Subcutaneous abdominal adipose tissue (tissue), 5 donors: Measurements from ENCODE around the gene SPATA12.

Experiments
- H3K27ac ChIP-seq: one replicate; pipeline ENCODE4 v1.7.0; 2013; ENCODE audit warnings: low read depth, mild to moderate bottlenecking, inconsistent platforms, low read length, moderate library complexity
- H3K27me3 ChIP-seq, 5 donors: one replicate each; pipeline ENCODE4 v1.7.0; 2013; ENCODE audit warnings: low read length in 5 of 5, inconsistent platforms in 1 of 5; ENCODE audit not compliant: control insufficient read depth in 5 of 5, insufficient read depth in 4 of 5
- H3K36me3 ChIP-seq, 5 donors: one replicate each; pipeline ENCODE4 v1.7.0; 2013; ENCODE audit warnings: low read length in 5 of 5; ENCODE audit not compliant: control insufficient read depth in 5 of 5, insufficient read depth in 5 of 5
- H3K4me1 ChIP-seq, 5 donors: one replicate each; pipeline ENCODE4 v1.7.0; 2013; ENCODE audit warnings: low read length in 5 of 5, mild to moderate bottlenecking in 3 of 5, moderate library complexity in 1 of 5; ENCODE audit not compliant: control insufficient read depth in 5 of 5, insufficient read depth in 5 of 5
- H3K4me3 ChIP-seq, 5 donors: one replicate each; pipeline ENCODE4 v1.7.0; 2013; ENCODE audit warnings: low read length in 5 of 5, low read depth in 1 of 5
- H3K9ac ChIP-seq, 5 donors: one replicate each; pipeline ENCODE4 v1.7.0; 2013; ENCODE audit warnings: low read length in 5 of 5, mild to moderate bottlenecking in 4 of 5, moderate library complexity in 3 of 5
- H3K9me3 ChIP-seq, 5 donors: one replicate each; pipeline ENCODE4 v1.7.0; 2013; ENCODE audit warnings: low read length in 5 of 5; ENCODE audit not compliant: control insufficient read depth in 5 of 5
- donor health status: healthy.
- donor health status: healthy.
- donor health status: healthy.
- donor health status: healthy.
- donor health status: healthy.

The SPATA12 gene

DNA sequence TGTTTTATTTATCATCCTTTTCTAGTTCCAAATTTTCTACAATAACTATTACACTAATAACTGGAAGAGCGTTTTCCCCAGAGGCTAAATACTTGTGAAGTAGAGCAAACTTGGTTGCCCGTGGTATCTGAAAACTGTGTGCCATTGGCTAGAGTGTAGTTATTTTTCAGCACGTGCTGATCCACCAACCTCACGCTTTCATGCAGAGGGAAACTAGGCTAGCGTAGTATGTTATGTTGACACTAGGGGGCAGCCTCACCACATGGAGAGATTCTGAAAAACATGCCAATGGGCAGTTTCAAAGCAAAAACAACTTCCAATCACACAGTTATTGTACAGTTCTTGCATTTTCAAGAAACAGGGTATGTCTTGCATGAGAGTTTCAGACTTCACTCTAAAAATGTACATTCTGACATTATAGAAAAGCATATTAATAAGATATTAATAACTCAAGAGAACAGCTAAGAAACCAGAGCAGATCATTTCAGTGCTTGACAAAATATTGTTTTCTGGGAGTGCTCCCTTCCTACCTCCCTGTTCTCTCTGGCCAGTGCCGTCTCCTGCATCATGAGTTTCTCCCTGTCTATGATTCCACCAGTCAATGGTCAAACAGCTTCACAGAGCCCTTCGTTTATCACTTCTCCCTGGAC, 39.7 kb downstream of the SPATA12 start:
- Histone ChIP-seq H3K4me3 (no peak overlapping the region), H3K27me3 (no peaks in the 10 kb centered on the region), H3K4me1 (peaks cover 0 to 3% (median 0%) of the 10 kb centered on the region in 5 donors), H3K9me3 (no peaks in the 10 kb centered on the region), H3K9ac (no peak overlapping the region), H3K27ac (no peak overlapping the region), H3K36me3 (peaks cover 0 to 8% (median 0%) of the 10 kb centered on the region in 5 donors)

DNA sequence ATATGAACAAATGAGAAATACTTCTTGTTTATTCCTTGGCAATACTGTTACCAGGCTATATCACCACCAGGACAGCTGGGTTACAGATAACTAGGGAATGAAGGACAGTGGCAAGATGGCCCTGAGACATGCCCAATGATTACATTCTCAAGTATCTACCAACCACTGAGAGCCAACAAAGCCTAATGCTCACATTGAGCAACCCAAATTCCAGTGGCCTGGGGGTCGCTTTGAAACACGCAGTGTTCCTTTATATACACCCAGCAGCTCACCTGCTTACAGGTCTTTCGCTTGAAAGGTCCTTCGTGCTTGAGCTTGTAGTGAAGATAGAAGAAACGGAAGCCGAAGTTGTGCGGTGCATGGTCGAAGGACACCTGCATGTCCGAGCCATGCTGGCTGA, 45.1 kb downstream of the SPATA12 start:
- Histone ChIP-seq H3K27me3 (peaks cover 0 to under 1% (median 0%) of the 10 kb centered on the region in 5 donors), H3K27ac (no peak overlapping the region), H3K9ac (no peak overlapping the region), H3K36me3 (peaks cover 0 to 7% (median 0%) of the 10 kb centered on the region in 5 donors), H3K9me3 (no peaks in the 10 kb centered on the region), H3K4me1 (no peaks in the 10 kb centered on the region), H3K4me3 (no peak overlapping the region)

DNA sequence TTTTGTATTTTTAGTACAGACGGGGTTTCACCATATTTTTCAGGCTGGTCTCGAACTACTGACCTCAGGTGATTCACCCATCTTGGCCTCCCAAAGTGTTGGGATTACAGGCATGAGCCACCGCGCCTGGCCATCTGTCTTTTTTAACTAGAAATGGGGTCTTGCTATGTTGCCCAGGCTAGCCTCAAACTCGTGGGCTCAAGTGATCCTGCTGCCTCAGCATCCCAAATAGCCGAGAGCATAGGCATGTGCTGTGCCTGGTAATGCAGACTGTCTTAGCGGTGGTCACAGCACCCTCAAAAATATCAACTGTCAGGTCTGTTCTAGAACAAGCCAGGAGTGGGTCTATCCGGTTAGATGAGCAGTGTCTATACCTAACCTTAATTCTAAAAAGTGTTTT, 48.2 kb downstream of the SPATA12 start:
- H3K27ac ChIP-seq: no peak overlapping the region
- no peaks in the 10 kb centered on the region for H3K4me1 ChIP-seq
- H3K9ac ChIP-seq: no peak overlapping the region
- no peak overlapping the region for H3K4me3 ChIP-seq
- peaks cover 0 to 11% (median 0%) of the 10 kb centered on the region in 5 donors for H3K36me3 ChIP-seq
- H3K9me3 ChIP-seq: no peaks in the 10 kb centered on the region
- H3K27me3 ChIP-seq: peaks cover 0 to 5% (median 0%) of the 10 kb centered on the region in 5 donors

DNA sequence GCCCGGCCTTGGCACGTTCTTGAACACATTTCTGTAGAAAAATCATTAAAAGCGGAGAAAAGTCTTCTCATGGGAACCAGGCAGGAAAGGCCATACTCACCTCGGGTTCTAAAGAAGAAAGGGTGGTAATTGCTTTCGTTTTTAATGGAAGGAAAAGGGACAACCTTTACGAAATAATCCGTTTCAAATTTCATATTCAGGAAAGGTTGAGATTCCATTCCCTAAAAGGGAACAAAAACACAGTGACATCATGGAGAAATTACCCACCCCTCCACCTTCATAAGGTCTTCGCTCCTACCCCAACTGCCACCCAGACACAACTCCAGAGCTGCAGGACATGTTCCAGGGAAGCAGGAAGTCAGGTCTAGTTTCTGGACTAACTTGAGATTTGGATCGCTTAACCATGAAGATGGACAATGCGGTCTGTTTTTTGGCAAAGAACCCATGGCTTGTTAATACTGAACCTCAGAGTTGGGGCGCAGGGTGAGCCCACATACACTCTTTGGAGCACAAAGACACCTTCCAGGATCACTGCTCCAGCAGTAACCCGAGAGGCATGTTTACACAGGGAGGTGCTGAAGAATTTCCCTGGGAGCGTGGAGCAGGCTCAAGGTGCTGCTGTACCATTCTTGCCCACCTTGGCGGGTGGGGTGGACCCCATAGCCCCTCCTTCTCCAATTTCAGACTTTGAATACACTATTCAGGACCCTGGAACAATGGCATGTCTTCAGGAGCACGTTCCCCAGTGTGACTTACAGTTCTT, 49.2 kb downstream of the SPATA12 start:
- Histone ChIP-seq H3K9ac (no peak overlapping the region), H3K27ac (no peak overlapping the region), H3K36me3 (peaks cover 0 to 12% (median 0%) of the 10 kb centered on the region in 5 donors), H3K4me1 (no peaks in the 10 kb centered on the region), H3K27me3 (peaks cover 0 to 5% (median 0%) of the 10 kb centered on the region in 5 donors), H3K4me3 (no peak overlapping the region), H3K9me3 (no peaks in the 10 kb centered on the region)

DNA sequence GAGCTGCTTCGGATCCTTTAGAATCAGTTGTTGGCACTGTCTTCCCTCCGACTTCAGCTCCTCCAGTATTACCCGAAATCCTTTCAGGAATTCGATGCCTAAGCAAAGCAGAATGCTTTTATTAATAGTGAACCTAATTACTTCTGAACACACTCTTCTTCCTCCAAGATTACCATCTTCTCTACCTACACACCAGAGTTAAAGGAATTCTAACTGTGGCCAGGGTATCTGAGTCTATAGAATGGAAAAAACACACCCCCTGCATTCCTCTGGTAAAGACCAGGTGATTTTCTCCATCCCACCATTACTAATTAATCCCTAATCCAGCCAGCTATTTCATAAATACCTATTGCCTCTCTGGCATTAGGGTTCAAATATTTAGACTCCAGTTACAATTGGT, 49.8 kb downstream of the SPATA12 start:
- H3K27ac ChIP-seq: no peak overlapping the region
- peaks cover 0 to 5% (median 0%) of the 10 kb centered on the region in 5 donors for H3K27me3 ChIP-seq
- no peak overlapping the region for H3K9ac ChIP-seq
- H3K9me3 ChIP-seq: no peaks in the 10 kb centered on the region
- no peak overlapping the region for H3K4me3 ChIP-seq
- no peaks in the 10 kb centered on the region for H3K4me1 ChIP-seq
- H3K36me3 ChIP-seq: peaks cover 0 to 9% (median 0%) of the 10 kb centered on the region in 5 donors

DNA sequence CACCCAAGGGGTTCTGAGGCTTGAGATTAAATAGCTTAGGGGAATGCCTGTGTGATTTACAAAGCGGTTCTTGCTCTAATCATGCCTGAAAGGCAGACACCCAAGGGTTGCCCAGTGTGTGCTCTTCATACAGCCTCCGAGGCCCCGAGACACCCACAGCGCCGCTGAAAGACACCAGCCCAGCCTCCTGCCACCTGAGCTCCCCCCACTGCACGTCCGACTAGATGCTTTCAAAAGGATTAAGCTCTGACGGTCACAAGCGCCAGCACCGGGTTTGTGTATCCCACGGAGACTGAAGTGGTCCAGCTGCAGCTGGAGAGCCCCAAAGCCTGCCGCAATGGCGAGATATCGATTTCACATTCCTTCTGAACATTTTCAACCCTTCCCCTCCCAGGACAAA, 50.3 kb downstream of the SPATA12 start:
- Histone ChIP-seq H3K9me3 (no peaks in the 10 kb centered on the region), H3K9ac (no peak overlapping the region), H3K4me1 (no peaks in the 10 kb centered on the region), H3K27me3 (peaks cover 0 to 5% (median 0%) of the 10 kb centered on the region in 5 donors), H3K4me3 (no peak overlapping the region), H3K27ac (no peak overlapping the region), H3K36me3 (peaks cover 0 to 5% (median 0%) of the 10 kb centered on the region in 5 donors)

DNA sequence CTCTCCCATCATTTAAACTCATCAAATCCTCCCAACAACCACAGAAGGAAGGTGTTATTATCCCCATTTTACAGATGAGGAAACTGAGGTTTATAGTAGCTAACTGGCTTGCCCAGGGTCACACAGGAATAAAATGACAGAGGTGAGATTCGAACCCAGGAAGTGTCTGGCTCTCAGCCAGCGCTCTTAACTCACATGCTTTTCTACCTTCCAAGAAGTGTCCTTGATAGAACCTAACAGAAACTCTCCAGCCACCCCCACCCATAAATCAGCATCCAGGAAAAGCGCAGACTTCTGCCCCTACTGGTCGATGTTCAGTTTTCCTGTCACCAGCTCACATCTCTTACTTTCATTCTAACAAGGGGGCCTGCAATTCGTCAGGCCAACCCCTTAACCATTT, 51.7 kb downstream of the SPATA12 start:
- no peak overlapping the region for H3K27ac ChIP-seq
- peaks cover 0 to 5% (median 0%) of the 10 kb centered on the region in 5 donors for H3K27me3 ChIP-seq
- peaks cover 0 to 5% (median 0%) of the 10 kb centered on the region in 5 donors for H3K36me3 ChIP-seq
- H3K4me3 ChIP-seq: no peak overlapping the region
- no peaks in the 10 kb centered on the region for H3K4me1 ChIP-seq
- no peaks in the 10 kb centered on the region for H3K9me3 ChIP-seq
- H3K9ac ChIP-seq: no peak overlapping the region

DNA sequence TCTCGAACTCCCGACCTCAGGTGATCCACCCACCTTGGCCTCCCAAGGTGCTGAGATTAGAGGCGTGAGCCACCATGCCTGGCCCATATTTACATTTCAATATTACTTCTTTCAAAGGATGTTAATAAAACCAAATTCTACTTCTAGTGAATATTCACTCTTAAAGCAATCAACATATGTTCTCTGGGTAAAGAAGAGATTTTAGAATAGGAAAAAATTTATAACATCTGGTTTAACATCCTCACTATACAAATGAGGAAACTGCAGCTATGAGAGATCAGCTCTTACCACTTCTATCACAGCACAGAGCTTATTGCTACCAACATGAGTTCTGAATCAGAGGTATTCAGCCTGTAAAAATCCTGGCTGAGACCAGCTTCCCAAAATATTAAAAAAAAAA, 56.0 kb downstream of the SPATA12 start:
- Histone ChIP-seq H3K9me3 (no peaks in the 10 kb centered on the region), H3K27ac (no peak overlapping the region), H3K9ac (no peak overlapping the region), H3K4me1 (no peaks in the 10 kb centered on the region), H3K36me3 (peaks cover 0 to 5% (median 0%) of the 10 kb centered on the region in 5 donors), H3K27me3 (peaks cover 0 to 3% (median 0%) of the 10 kb centered on the region in 5 donors), H3K4me3 (no peak overlapping the region)

DNA sequence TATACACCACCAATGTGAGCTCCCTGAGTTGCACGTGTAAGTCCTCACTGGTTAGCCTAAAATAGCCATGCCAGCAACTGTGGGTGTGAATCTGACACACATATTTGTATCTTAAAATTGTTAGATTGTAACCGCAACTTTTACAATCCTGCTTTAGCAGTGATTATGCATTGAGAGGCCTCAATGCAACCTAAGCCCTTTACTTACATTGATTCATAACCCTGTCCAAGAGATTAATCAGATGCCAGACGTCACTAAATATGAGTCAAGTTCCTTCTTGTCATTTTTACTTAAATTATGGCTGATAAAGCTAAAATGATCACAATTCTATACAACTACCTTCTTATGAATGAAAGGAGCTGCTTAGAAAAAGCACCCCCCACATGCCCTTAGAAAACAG, 57.8 kb downstream of the SPATA12 start:
- no peak overlapping the region for H3K9ac ChIP-seq
- no peak overlapping the region for H3K4me3 ChIP-seq
- peaks cover 2 to 6% (median 2%) of the 10 kb centered on the region in 5 donors for H3K27me3 ChIP-seq
- no peaks in the 10 kb centered on the region for H3K4me1 ChIP-seq
- peaks cover 0 to 2% (median 0%) of the 10 kb centered on the region in 5 donors for H3K36me3 ChIP-seq
- H3K9me3 ChIP-seq: no peaks in the 10 kb centered on the region
- H3K27ac ChIP-seq: no peak overlapping the region

DNA sequence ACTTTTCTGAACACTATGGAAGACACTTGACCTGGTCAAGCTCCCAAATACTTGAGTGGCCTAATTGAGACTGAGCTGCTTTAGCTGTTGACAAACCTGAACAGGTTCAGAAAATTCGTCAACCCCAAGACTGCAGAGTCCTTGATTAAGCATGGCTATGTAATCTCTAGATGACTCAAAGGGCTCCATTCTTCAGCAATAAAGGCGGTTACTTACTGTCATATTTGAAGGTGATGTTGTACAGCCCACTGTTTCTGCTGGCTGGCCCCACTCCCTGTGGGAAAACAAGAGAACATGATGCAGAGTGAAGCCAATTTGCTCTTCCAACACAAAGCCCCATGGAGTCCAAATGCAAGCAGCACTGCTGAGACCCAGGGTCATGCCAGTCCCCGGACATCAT, 59.6 kb downstream of the SPATA12 start:
- H3K4me1 ChIP-seq: no peaks in the 10 kb centered on the region
- no peak overlapping the region for H3K4me3 ChIP-seq
- no peak overlapping the region for H3K9ac ChIP-seq
- peaks cover 2 to 6% (median 4%) of the 10 kb centered on the region in 5 donors for H3K27me3 ChIP-seq
- no peak overlapping the region for H3K27ac ChIP-seq
- H3K9me3 ChIP-seq: no peaks in the 10 kb centered on the region
- no peaks in the 10 kb centered on the region for H3K36me3 ChIP-seq
